ENCODE data around the gene EDARADD.
"Not testable (repeated sequence)": the region's sequence is repeated elsewhere in the genome, so short reads cannot be mapped to it uniquely, and the experiment has no call there.

EDARADD gene

GRCh38 chr1:236393681-236394481 lies at the start of gene EDARADD:
Gene EDARADD, plus strand, starts transcription at chr1:236394286. Its CDS starts 159 bp downstream, at chr1:236394445.
- peak within 1 kb of the TSS; percentile 87 for H3K27ac Mint-ChIP-seq
- peaks cover 63% of the 10 kb centered on the region for H3K27me3 Mint-ChIP-seq
- no peaks in the 10 kb centered on the region for H3K36me3 Mint-ChIP-seq (ENCODE audit: low read depth)

GRCh38 chr1:236345728-236346127 lies 48.4 kb upstream of the EDARADD start:
- H3K4me3 Mint-ChIP-seq: no peak overlapping the region
- H3K27ac Mint-ChIP-seq: no peak overlapping the region
- H3K9me3 Mint-ChIP-seq: no peaks in the 10 kb centered on the region
- H3K27me3 Mint-ChIP-seq: peaks cover 20% of the 10 kb centered on the region
- no peaks in the 10 kb centered on the region for H3K36me3 Mint-ChIP-seq (ENCODE audit: low read depth)
- H3K4me1 Mint-ChIP-seq (ENCODE audit: low read depth): no peaks in the 10 kb centered on the region

More at GRCh38 chr1:236393681-236394481, at the start of gene EDARADD:
- Mint-ChIP-seq H3K9me3 (no peaks in the 10 kb centered on the region), H3K4me3 (peak within 1 kb of the TSS; percentile 88), H3K4me1 (ENCODE audit: low read depth) (peaks cover 43% of the 10 kb centered on the region)

- H3K36me3 Mint-ChIP-seq (ENCODE audit: low read depth): no peaks in the 10 kb centered on the region
- H3K27ac Mint-ChIP-seq: no peak overlapping the region
- peaks cover 26% of the 10 kb centered on the region for H3K27me3 Mint-ChIP-seq
- no peak overlapping the region for H3K4me3 Mint-ChIP-seq
- no peaks in the 10 kb centered on the region for H3K4me1 Mint-ChIP-seq (ENCODE audit: low read depth)
- H3K9me3 Mint-ChIP-seq: no peaks in the 10 kb centered on the region
These were observed 46.0 kb upstream of the EDARADD start for GRCh38 chr1:236348071-236348470.

- Mint-ChIP-seq H3K27ac (no peak overlapping the region), H3K4me3 (no peak overlapping the region), H3K9me3 (no peaks in the 10 kb centered on the region), H3K27me3 (peaks cover 26% of the 10 kb centered on the region), H3K4me1 (ENCODE audit: low read depth) (no peaks in the 10 kb centered on the region), H3K36me3 (ENCODE audit: low read depth) (no peaks in the 10 kb centered on the region)
These were observed 43.8 kb upstream of the EDARADD start for GRCh38 chr1:236350308-236350707.

- peaks cover 26% of the 10 kb centered on the region for H3K27me3 Mint-ChIP-seq
- no peak overlapping the region for H3K27ac Mint-ChIP-seq
- H3K36me3 Mint-ChIP-seq (ENCODE audit: low read depth): no peaks in the 10 kb centered on the region
- H3K4me3 Mint-ChIP-seq: no peak overlapping the region
- H3K4me1 Mint-ChIP-seq (ENCODE audit: low read depth): no peaks in the 10 kb centered on the region
- no peaks in the 10 kb centered on the region for H3K9me3 Mint-ChIP-seq
These were observed 42.1 kb upstream of the EDARADD start for GRCh38 chr1:236351875-236352573.

GRCh38 chr1:236352747-236353146 lies 41.3 kb upstream of the EDARADD start:
- not testable (repeated sequence) for H3K9me3 Mint-ChIP-seq; H3K4me1 Mint-ChIP-seq (ENCODE audit: low read depth); H3K4me3 Mint-ChIP-seq; H3K27ac Mint-ChIP-seq; H3K36me3 Mint-ChIP-seq (ENCODE audit: low read depth)
- H3K27me3 Mint-ChIP-seq: peaks cover 23% of the 10 kb centered on the region

- H3K4me1 Mint-ChIP-seq (ENCODE audit: low read depth): no peaks in the 10 kb centered on the region
- H3K9me3 Mint-ChIP-seq: peaks cover 9% of the 10 kb centered on the region
- H3K36me3 Mint-ChIP-seq (ENCODE audit: low read depth): no peaks in the 10 kb centered on the region
- H3K4me3 Mint-ChIP-seq: no peak overlapping the region
- no peak overlapping the region for H3K27ac Mint-ChIP-seq
- peaks cover 28% of the 10 kb centered on the region for H3K27me3 Mint-ChIP-seq
These were observed 40.3 kb upstream of the EDARADD start for GRCh38 chr1:236353813-236354212.

GRCh38 chr1:236354330-236355147 lies 39.5 kb upstream of the EDARADD start:
- Mint-ChIP-seq H3K36me3 (ENCODE audit: low read depth) (no peaks in the 10 kb centered on the region), H3K4me1 (ENCODE audit: low read depth) (no peaks in the 10 kb centered on the region), H3K27me3 (peaks cover 26% of the 10 kb centered on the region), H3K9me3 (peaks cover 15% of the 10 kb centered on the region), H3K27ac (no peak overlapping the region), H3K4me3 (no peak overlapping the region)

GRCh38 chr1:236356141-236356540 lies 37.9 kb upstream of the EDARADD start:
- Mint-ChIP-seq H3K27ac (no peak overlapping the region), H3K36me3 (ENCODE audit: low read depth) (no peaks in the 10 kb centered on the region), H3K4me3 (no peak overlapping the region), H3K4me1 (ENCODE audit: low read depth) (no peaks in the 10 kb centered on the region), H3K27me3 (peaks cover 12% of the 10 kb centered on the region), H3K9me3 (peaks cover 15% of the 10 kb centered on the region)

- peaks cover 16% of the 10 kb centered on the region for H3K27me3 Mint-ChIP-seq
- peaks cover 15% of the 10 kb centered on the region for H3K9me3 Mint-ChIP-seq
- H3K4me3 Mint-ChIP-seq: no peak overlapping the region
- no peak overlapping the region for H3K27ac Mint-ChIP-seq
- H3K4me1 Mint-ChIP-seq (ENCODE audit: low read depth): no peaks in the 10 kb centered on the region
- no peaks in the 10 kb centered on the region for H3K36me3 Mint-ChIP-seq (ENCODE audit: low read depth)
These were observed 32.0 kb upstream of the EDARADD start for GRCh38 chr1:236361909-236362590.

- no peaks in the 10 kb centered on the region for H3K4me1 Mint-ChIP-seq (ENCODE audit: low read depth)
- peaks cover 12% of the 10 kb centered on the region for H3K9me3 Mint-ChIP-seq
- H3K4me3 Mint-ChIP-seq: no peak overlapping the region
- no peaks in the 10 kb centered on the region for H3K36me3 Mint-ChIP-seq (ENCODE audit: low read depth)
- H3K27ac Mint-ChIP-seq: no peak overlapping the region
- peaks cover 16% of the 10 kb centered on the region for H3K27me3 Mint-ChIP-seq
These were observed 30.8 kb upstream of the EDARADD start for GRCh38 chr1:236363237-236363636.

- H3K9me3 Mint-ChIP-seq: no peaks in the 10 kb centered on the region
- H3K27ac Mint-ChIP-seq: no peak overlapping the region
- H3K27me3 Mint-ChIP-seq: peaks cover 12% of the 10 kb centered on the region
- H3K4me3 Mint-ChIP-seq: no peak overlapping the region
- no peaks in the 10 kb centered on the region for H3K4me1 Mint-ChIP-seq (ENCODE audit: low read depth)
- H3K36me3 Mint-ChIP-seq (ENCODE audit: low read depth): no peaks in the 10 kb centered on the region
These were observed 28.0 kb upstream of the EDARADD start for GRCh38 chr1:236365999-236366570.

- H3K4me1 Mint-ChIP-seq (ENCODE audit: low read depth); H3K36me3 Mint-ChIP-seq (ENCODE audit: low read depth); H3K27ac Mint-ChIP-seq; H3K9me3 Mint-ChIP-seq; H3K4me3 Mint-ChIP-seq: not testable (repeated sequence)
- peaks cover 10% of the 10 kb centered on the region for H3K27me3 Mint-ChIP-seq
These were observed 27.4 kb upstream of the EDARADD start for GRCh38 chr1:236366681-236367080.

- Mint-ChIP-seq H3K27me3 (peaks cover 8% of the 10 kb centered on the region), H3K36me3 (ENCODE audit: low read depth) (no peaks in the 10 kb centered on the region)
These were observed 23.7 kb upstream of the EDARADD start for GRCh38 chr1:236370420-236370819.

More at GRCh38 chr1:236370420-236370819, 23.7 kb upstream of the EDARADD start:
- Mint-ChIP-seq H3K9me3 (no peaks in the 10 kb centered on the region), H3K27ac (no peak overlapping the region), H3K4me1 (ENCODE audit: low read depth) (no peaks in the 10 kb centered on the region), H3K4me3 (no peak overlapping the region)

All from stimulated activated naive CD8-positive, alpha-beta T cell treated with anti-CD3 and anti-CD28 coated beads, Interleukin-15, Interleukin-2, amounts not matched to agents 100 ng/mL and 50 ng/mL, for 24 hours (primary cell).